T1000 (cell line): ENCODE data around the gene FZD10.

Experiments used
- DNase-seq: peaks from one replicate; lab custom pipeline; 2025; ENCODE audit warnings: mixed read lengths; lab: John Stamatoyannopoulos, UW

The FZD10 gene

GRCh38 chr12:130179621-130180020 lies 17.4 kb downstream of the FZD10 start:
- no peak for DNase-seq

- DNase-seq = no peak
Observed at GRCh38 chr12:130181211-130181610, 18.9 kb downstream of the FZD10 start.

- no peak for DNase-seq
Observed at GRCh38 chr12:130183585-130184370, 21.5 kb downstream of the FZD10 start.

GRCh38 chr12:130184404-130185090 lies 22.3 kb downstream of the FZD10 start:
- DNase-seq = no peak

GRCh38 chr12:130185455-130186391 lies 23.5 kb downstream of the FZD10 start:
- no peak for DNase-seq

- DNase-seq = no peak
Observed at GRCh38 chr12:130186651-130187268, 24.5 kb downstream of the FZD10 start.

GRCh38 chr12:130192642-130193345 lies 30.5 kb downstream of the FZD10 start:
- DNase-seq = no peak

- no peak for DNase-seq
Observed at GRCh38 chr12:130194154-130194553, 31.9 kb downstream of the FZD10 start.

GRCh38 chr12:130195369-130195768 lies 33.1 kb downstream of the FZD10 start:
- DNase-seq = no peak

GRCh38 chr12:130195776-130196175 lies 33.5 kb downstream of the FZD10 start:
- no peak for DNase-seq

GRCh38 chr12:130196827-130197226 lies 34.6 kb downstream of the FZD10 start:
- DNase-seq = no peak

- DNase-seq = no peak
Observed at GRCh38 chr12:130198026-130198662, 35.9 kb downstream of the FZD10 start.

GRCh38 chr12:130198663-130199060 lies 36.4 kb downstream of the FZD10 start:
- DNase-seq = no peak

GRCh38 chr12:130199581-130200390 lies 37.5 kb downstream of the FZD10 start:
- DNase-seq = no peak

GRCh38 chr12:130200445-130200844 lies 38.2 kb downstream of the FZD10 start:
- no peak for DNase-seq

- DNase-seq = no peak
Observed at GRCh38 chr12:130201037-130201436, 38.8 kb downstream of the FZD10 start.

GRCh38 chr12:130202201-130202600 lies 39.9 kb downstream of the FZD10 start:
- no peak for DNase-seq

- DNase-seq = no peak
Observed at GRCh38 chr12:130203151-130203550, 40.9 kb downstream of the FZD10 start.

- no peak for DNase-seq
Observed at GRCh38 chr12:130204541-130204953, 42.3 kb downstream of the FZD10 start.

- no peak for DNase-seq
Observed at GRCh38 chr12:130205495-130205894, 43.2 kb downstream of the FZD10 start.
